Measurements from ENCODE around the gene MIOX. TPM values are rescaled to one million over a fixed set of nuclear protein-coding genes. Genes with fewer than 3 reads are reported as not detected.

Gene MIOX
- total RNA-seq, 2 donors from 2014 or later, result not detected

GRCh38 chr22:50444663-50445062 lies 42.0 kb upstream of the MIOX start:
- ATAC-seq (ENCODE audit: insufficient number of reproducible peaks, low FRiP score, low read depth) (no peak), DNase-seq (ENCODE audit: low spot score) (no peak)
- H3K27ac ChIP-seq, result peak overlapping the region in 1 of 2 donors; percentile 8
- H3K9me3 ChIP-seq, result no peaks in the 10 kb centered on the region
- TF ChIP-seq CTCF (IDR thresholded peaks at IDR 0.05), result no peak
- no peaks in the 10 kb centered on the region for H3K4me1 ChIP-seq (ENCODE audit: control insufficient read depth in 1 of 2, low read depth in 2 of 2)
- no peaks in the 10 kb centered on the region for H3K27me3 ChIP-seq (replicated peaks; ENCODE audit: insufficient read depth)
- H3K4me3 ChIP-seq, result no peak overlapping the region
- peaks cover 40% of the 10 kb centered on the region for H3K36me3 ChIP-seq

- no peak overlapping the region for H3K4me3 ChIP-seq
- TF ChIP-seq CTCF (IDR thresholded peaks at IDR 0.05), result no peak
- H3K9me3 ChIP-seq, result no peaks in the 10 kb centered on the region
- DNase-seq (ENCODE audit: low spot score) (no peak), ATAC-seq (ENCODE audit: insufficient number of reproducible peaks, low FRiP score, low read depth) (no peak)
- H3K4me1 ChIP-seq (ENCODE audit: control insufficient read depth in 1 of 2, low read depth in 2 of 2), result no peaks in the 10 kb centered on the region
- H3K36me3 ChIP-seq, result peaks cover 34% of the 10 kb centered on the region
- peak overlapping the region in 1 of 2 donors; percentile 8 for H3K27ac ChIP-seq
- H3K27me3 ChIP-seq (replicated peaks; ENCODE audit: insufficient read depth), result no peaks in the 10 kb centered on the region
Measured at GRCh38 chr22:50445071-50445879, 41.4 kb upstream of the MIOX start.

- ATAC-seq (ENCODE audit: insufficient number of reproducible peaks, low FRiP score, low read depth) (no peak), DNase-seq (ENCODE audit: low spot score) (no peak)
- Histone ChIP-seq H3K9me3 (no peaks in the 10 kb centered on the region), H3K4me1 (ENCODE audit: control insufficient read depth in 1 of 2, low read depth in 2 of 2) (no peaks in the 10 kb centered on the region), H3K27ac (no peak overlapping the region), H3K4me3 (no peak overlapping the region), H3K27me3 (replicated peaks; ENCODE audit: insufficient read depth) (no peaks in the 10 kb centered on the region), H3K36me3 (peaks cover 27% of the 10 kb centered on the region)
- no peak for TF ChIP-seq CTCF (IDR thresholded peaks at IDR 0.05)
Measured at GRCh38 chr22:50445880-50446707, 40.6 kb upstream of the MIOX start.

GRCh38 chr22:50446708-50447575 lies 39.7 kb upstream of the MIOX start:
- H3K27me3 ChIP-seq (replicated peaks; ENCODE audit: insufficient read depth), result no peaks in the 10 kb centered on the region
- DNase-seq (ENCODE audit: low spot score) (no peak), ATAC-seq (ENCODE audit: insufficient number of reproducible peaks, low FRiP score, low read depth) (no peak)
- H3K4me1 ChIP-seq (ENCODE audit: control insufficient read depth in 1 of 2, low read depth in 2 of 2), result no peaks in the 10 kb centered on the region
- no peak for TF ChIP-seq CTCF (IDR thresholded peaks at IDR 0.05)
- H3K9me3 ChIP-seq, result no peaks in the 10 kb centered on the region
- H3K36me3 ChIP-seq, result peaks cover 23% of the 10 kb centered on the region
- no peak overlapping the region for H3K27ac ChIP-seq
- no peak overlapping the region for H3K4me3 ChIP-seq

All from thoracic aorta (tissue), 2 donors.